PFSK-1 (cell line): ENCODE measurements around the gene TRIP10.

Experiments used
- FOXP2 ChIP-seq: optimal IDR thresholded peaks from 2 replicates; pipeline ENCODE3; 2011; ENCODE audit warnings: borderline replicate concordance, control low read depth, inconsistent platforms; ENCODE audit not compliant: insufficient read depth; ENCODE audit errors: extremely low read length, extremely low read depth
- POLR2AphosphoS5 ChIP-seq: IDR thresholded peaks from 2 replicates; pipeline ENCODE4 v1.6.1; 2012; ENCODE audit warnings: low read depth, mild to moderate bottlenecking, control low read depth, low read length, moderate library complexity
- SIN3A ChIP-seq: IDR thresholded peaks from 2 replicates; pipeline ENCODE4 v1.6.1; 2012; ENCODE audit warnings: mild to moderate bottlenecking, low read length, moderate library complexity, borderline replicate concordance; ENCODE audit not compliant: insufficient read depth
- TAF1 ChIP-seq: IDR thresholded peaks from 2 replicates; pipeline ENCODE4 v1.6.1; 2012; ENCODE audit warnings: low read length, control low read depth, borderline replicate concordance; ENCODE audit not compliant: insufficient read depth
- TF ChIP-seq, protein P1 (sequence below), 2 experiments: IDR thresholded peaks; 2 replicates each; pipeline versions ENCODE4 v1.6.1 to v1.8.0; 2011 to 2012; ENCODE audit warnings: low read depth in 2 of 2, low read length in 2 of 2, control low read depth in 1 of 2, inconsistent platforms in 1 of 2, mild to moderate bottlenecking in 1 of 2, moderate library complexity in 1 of 2; ENCODE audit not compliant: insufficient read depth in 1 of 2

The TRIP10 gene

GRCh38 chr19:6778386-6778785, 38.9 kb downstream of the TRIP10 start:
- TF ChIP-seq FOXP2 (no peak), TAF1 (no peak), SIN3A (no peak), POLR2AphosphoS5 (no peak)
- TF ChIP-seq, protein P1, sequence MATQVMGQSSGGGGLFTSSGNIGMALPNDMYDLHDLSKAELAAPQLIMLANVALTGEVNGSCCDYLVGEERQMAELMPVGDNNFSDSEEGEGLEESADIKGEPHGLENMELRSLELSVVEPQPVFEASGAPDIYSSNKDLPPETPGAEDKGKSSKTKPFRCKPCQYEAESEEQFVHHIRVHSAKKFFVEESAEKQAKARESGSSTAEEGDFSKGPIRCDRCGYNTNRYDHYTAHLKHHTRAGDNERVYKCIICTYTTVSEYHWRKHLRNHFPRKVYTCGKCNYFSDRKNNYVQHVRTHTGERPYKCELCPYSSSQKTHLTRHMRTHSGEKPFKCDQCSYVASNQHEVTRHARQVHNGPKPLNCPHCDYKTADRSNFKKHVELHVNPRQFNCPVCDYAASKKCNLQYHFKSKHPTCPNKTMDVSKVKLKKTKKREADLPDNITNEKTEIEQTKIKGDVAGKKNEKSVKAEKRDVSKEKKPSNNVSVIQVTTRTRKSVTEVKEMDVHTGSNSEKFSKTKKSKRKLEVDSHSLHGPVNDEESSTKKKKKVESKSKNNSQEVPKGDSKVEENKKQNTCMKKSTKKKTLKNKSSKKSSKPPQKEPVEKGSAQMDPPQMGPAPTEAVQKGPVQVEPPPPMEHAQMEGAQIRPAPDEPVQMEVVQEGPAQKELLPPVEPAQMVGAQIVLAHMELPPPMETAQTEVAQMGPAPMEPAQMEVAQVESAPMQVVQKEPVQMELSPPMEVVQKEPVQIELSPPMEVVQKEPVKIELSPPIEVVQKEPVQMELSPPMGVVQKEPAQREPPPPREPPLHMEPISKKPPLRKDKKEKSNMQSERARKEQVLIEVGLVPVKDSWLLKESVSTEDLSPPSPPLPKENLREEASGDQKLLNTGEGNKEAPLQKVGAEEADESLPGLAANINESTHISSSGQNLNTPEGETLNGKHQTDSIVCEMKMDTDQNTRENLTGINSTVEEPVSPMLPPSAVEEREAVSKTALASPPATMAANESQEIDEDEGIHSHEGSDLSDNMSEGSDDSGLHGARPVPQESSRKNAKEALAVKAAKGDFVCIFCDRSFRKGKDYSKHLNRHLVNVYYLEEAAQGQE (IDR thresholded peaks at IDR 0.05; ENCODE audit: insufficient read depth in 1 of 2, low read depth in 2 of 2, low read length in 2 of 2), result no peak

GRCh38 chr19:6779206-6779605, 39.7 kb downstream of the TRIP10 start:
- TF ChIP-seq, protein P1 (IDR thresholded peaks at IDR 0.05; ENCODE audit: insufficient read depth in 1 of 2, low read depth in 2 of 2, low read length in 2 of 2), result no peak
- TF ChIP-seq SIN3A (no peak), FOXP2 (no peak), POLR2AphosphoS5 (no peak), TAF1 (no peak)

GRCh38 chr19:6787393-6787792, 47.9 kb downstream of the TRIP10 start:
- TF ChIP-seq POLR2AphosphoS5 (no peak), SIN3A (no peak), TAF1 (no peak), FOXP2 (no peak)
- TF ChIP-seq, protein P1 (IDR thresholded peaks at IDR 0.05; ENCODE audit: insufficient read depth in 1 of 2, low read depth in 2 of 2, low read length in 2 of 2), result no peak

- TF ChIP-seq SIN3A (no peak), FOXP2 (no peak), POLR2AphosphoS5 (no peak), TAF1 (no peak)
- TF ChIP-seq, protein P1 (IDR thresholded peaks at IDR 0.05; ENCODE audit: insufficient read depth in 1 of 2, low read depth in 2 of 2, low read length in 2 of 2), result no peak
These were observed 49.4 kb downstream of the TRIP10 start for GRCh38 chr19:6788896-6789295.
